ENCODE data around the gene TMC5. TPM values are rescaled to one million over a fixed set of nuclear protein-coding genes. Genes with fewer than 3 reads are reported as not detected.

TMC5 gene
- total RNA-seq, 1 experiment from 2014 or later, result 15.7 TPM

DNA sequence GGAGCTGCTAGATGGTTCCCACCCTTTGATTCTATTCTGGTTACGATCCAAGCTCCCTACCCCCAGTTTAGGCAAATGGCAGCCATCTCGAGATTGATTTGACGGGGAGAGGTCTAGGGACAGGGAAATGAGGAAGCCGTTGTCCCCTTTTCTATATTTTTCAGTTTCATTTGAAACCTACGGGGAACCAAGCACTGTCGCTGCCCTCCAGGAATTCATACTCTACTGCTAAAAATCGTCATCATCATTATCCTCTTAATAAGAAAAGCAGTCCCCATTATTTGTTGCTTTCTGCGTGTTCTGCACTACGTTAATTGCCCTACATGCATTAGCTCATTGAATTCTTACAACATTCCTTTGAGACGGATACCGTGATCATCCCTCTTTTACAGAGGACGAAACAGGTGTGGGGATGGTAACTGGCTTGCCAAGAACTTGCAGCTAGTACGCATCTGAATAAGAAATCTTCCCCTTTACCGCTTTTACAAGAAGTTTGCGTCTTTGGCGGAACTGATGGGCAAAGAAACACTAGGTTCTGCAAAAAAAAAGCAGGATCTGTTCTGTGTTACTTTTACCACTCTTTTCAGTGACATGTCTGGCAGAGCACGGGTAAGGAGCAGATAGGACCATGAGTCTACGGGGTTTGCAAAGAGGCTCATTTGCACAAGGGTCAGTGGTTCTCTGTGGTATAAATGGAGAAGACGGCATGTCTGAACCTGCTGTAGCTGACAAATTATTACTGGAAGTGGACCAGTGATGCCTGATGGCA, 107.1 kb downstream of the TMC5 start:
- intact Hi-C loops (cut with micrococcal nuclease), result loop anchor here (5.0 kb wide), 1 partner anchor 107 kb away; the partner anchor contains the start of gene TMC5

DNA sequence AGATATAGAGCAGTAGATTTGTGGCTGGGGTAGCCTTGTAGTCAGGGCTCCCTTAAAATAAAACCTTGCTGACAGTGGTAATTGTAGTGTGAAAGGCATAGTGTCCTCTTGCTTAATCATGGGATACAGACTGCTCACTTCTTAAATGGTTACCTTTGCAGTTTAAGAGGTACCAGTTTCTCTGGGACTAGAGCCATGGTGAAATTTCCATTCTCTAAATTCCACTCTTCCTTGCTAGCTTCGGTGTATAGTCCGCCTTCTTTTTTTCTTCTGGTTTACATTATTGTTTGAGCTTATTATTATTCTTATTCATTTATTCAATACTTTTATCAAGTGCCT, 107.7 kb downstream of the TMC5 start:
- Histone ChIP-seq H3K36me3 (ENCODE audit: control insufficient read depth in 1 of 2, insufficient read depth in 2 of 2, low read length in 2 of 2) (peaks cover 6 to 14% of the 10 kb centered on the region in 2 experiments), H3K4me2 (ENCODE audit: low read length) (peak overlapping the region; percentile 85), H3K9ac (ENCODE audit: low read length) (no peak overlapping the region), H3K27ac (ENCODE audit: low read depth, low read length) (no peak overlapping the region), H4K20me1 (ENCODE audit: insufficient read depth) (no peaks in the 10 kb centered on the region), H3K4me3 (replicated peaks in 1 of 2; ENCODE audit: low read depth in 1 of 2, low read length in 2 of 2) (peak overlapping the region in 1 of 2 experiments; percentile 94; a peak in 1 of 4 replicates), H2AFZ (ENCODE audit: low read depth, low read length, poor library complexity, severe bottlenecking) (no peak overlapping the region), H3K79me2 (ENCODE audit: insufficient read depth, low read length) (peaks cover 49% of the 10 kb centered on the region), H3K9me2 (ENCODE audit: insufficient read depth) (no peaks in the 10 kb centered on the region), H3K4me1 (ENCODE audit: control insufficient read depth in 1 of 2, insufficient read depth in 2 of 2, low read length in 2 of 2) (peaks cover 12 to 35% of the 10 kb centered on the region in 2 experiments), H3K9me3 (ENCODE audit: control insufficient read depth in 1 of 2, insufficient read depth in 1 of 2, low read depth in 1 of 2, low read length in 2 of 2) (no peaks in the 10 kb centered on the region), H3K27me3 (ENCODE audit: insufficient read depth, low read length) (no peaks in the 10 kb centered on the region)
- RAD21 ChIA-PET (ENCODE audit: low non-redundant PET in 1 of 2, low total read pairs in 2 of 2, uncharacterized antibody in 2 of 2, unreplicated experiment in 2 of 2), result no interaction called here
- CTCF ChIA-PET, result no interaction called here
- intact Hi-C loops (cut with micrococcal nuclease), result no loop called here
- ATAC-seq (no peak), DNase-seq (ENCODE audit: low read depth, low spot score) (no peak)
- no TSS peak for BruUV-seq (replicated peaks)
- POLR2A ChIA-PET, result interaction anchor here (1.1 kb wide), 1 partner anchor 31 kb away, joined by 5 read pairs; the partner anchor contains the start of gene VPS35L
- TF ChIP-seq EZH2 (IDR thresholded peaks at IDR 0.05) (no peak), FOSL1 (IDR thresholded peaks at IDR 0.05; ENCODE audit: low read depth) (no peak), YY1 (IDR thresholded peaks at IDR 0.05; ENCODE audit: extremely low read depth, insufficient replicate concordance, low read depth, low read length) (no peak), ZNF274 (IDR thresholded peaks at IDR 0.05; ENCODE audit: low read depth, low read length) (no peak), CEBPB (IDR thresholded peaks at IDR 0.05; ENCODE audit: low read depth) (no peak), RAD21 (IDR thresholded peaks at IDR 0.05; ENCODE audit: low read depth) (no peak), SRF (IDR thresholded peaks at IDR 0.05; ENCODE audit: low read depth) (no peak), SP1 (IDR thresholded peaks at IDR 0.05; ENCODE audit: low read depth) (no peak), ELF1 (IDR thresholded peaks at IDR 0.05; ENCODE audit: borderline replicate concordance, low read depth) (no peak), POLR2AphosphoS5 (IDR thresholded peaks at IDR 0.05; ENCODE audit: low read depth, low read length) (no peak), CBX3 (IDR thresholded peaks at IDR 0.05; ENCODE audit: low read depth) (no peak)
- TF ChIP-seq, protein P1, sequence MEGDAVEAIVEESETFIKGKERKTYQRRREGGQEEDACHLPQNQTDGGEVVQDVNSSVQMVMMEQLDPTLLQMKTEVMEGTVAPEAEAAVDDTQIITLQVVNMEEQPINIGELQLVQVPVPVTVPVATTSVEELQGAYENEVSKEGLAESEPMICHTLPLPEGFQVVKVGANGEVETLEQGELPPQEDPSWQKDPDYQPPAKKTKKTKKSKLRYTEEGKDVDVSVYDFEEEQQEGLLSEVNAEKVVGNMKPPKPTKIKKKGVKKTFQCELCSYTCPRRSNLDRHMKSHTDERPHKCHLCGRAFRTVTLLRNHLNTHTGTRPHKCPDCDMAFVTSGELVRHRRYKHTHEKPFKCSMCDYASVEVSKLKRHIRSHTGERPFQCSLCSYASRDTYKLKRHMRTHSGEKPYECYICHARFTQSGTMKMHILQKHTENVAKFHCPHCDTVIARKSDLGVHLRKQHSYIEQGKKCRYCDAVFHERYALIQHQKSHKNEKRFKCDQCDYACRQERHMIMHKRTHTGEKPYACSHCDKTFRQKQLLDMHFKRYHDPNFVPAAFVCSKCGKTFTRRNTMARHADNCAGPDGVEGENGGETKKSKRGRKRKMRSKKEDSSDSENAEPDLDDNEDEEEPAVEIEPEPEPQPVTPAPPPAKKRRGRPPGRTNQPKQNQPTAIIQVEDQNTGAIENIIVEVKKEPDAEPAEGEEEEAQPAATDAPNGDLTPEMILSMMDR (IDR thresholded peaks at IDR 0.05 in 2 of 3, conservative IDR thresholded peaks at IDR 0.05 in 1 of 3; ENCODE audit: borderline replicate concordance in 1 of 3, insufficient read depth in 1 of 3, low read depth in 2 of 3, low read length in 2 of 3), result no peak
- TF ChIP-seq, protein P2, sequence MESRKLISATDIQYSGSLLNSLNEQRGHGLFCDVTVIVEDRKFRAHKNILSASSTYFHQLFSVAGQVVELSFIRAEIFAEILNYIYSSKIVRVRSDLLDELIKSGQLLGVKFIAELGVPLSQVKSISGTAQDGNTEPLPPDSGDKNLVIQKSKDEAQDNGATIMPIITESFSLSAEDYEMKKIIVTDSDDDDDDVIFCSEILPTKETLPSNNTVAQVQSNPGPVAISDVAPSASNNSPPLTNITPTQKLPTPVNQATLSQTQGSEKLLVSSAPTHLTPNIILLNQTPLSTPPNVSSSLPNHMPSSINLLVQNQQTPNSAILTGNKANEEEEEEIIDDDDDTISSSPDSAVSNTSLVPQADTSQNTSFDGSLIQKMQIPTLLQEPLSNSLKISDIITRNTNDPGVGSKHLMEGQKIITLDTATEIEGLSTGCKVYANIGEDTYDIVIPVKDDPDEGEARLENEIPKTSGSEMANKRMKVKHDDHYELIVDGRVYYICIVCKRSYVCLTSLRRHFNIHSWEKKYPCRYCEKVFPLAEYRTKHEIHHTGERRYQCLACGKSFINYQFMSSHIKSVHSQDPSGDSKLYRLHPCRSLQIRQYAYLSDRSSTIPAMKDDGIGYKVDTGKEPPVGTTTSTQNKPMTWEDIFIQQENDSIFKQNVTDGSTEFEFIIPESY (IDR thresholded peaks at IDR 0.05; ENCODE audit: extremely low read depth, insufficient replicate concordance, low read length), result no peak

More for the DNA sequence above, 107.1 kb downstream of the TMC5 start:
- no peak overlapping the region for H2AFZ ChIP-seq (ENCODE audit: low read depth, low read length, poor library complexity, severe bottlenecking)
- H3K9ac ChIP-seq (ENCODE audit: low read length), result peak overlapping the region; percentile 86
- peaks cover 55% of the 10 kb centered on the region for H3K79me2 ChIP-seq (ENCODE audit: insufficient read depth, low read length)
- ATAC-seq (no peak), DNase-seq (ENCODE audit: low read depth, low spot score) (no peak)
- no peaks in the 10 kb centered on the region for H3K9me3 ChIP-seq (ENCODE audit: control insufficient read depth in 1 of 2, insufficient read depth in 1 of 2, low read depth in 1 of 2, low read length in 2 of 2)
- H3K4me3 ChIP-seq (replicated peaks in 1 of 2; ENCODE audit: low read depth in 1 of 2, low read length in 2 of 2), result peak overlapping the region; percentile 87 to 94
- peak overlapping the region; percentile 85 for H3K4me2 ChIP-seq (ENCODE audit: low read length)
- H3K27ac ChIP-seq (ENCODE audit: low read depth, low read length), result peak overlapping the region; percentile 49
- H3K9me2 ChIP-seq (ENCODE audit: insufficient read depth), result no peaks in the 10 kb centered on the region
- H3K4me1 ChIP-seq (ENCODE audit: control insufficient read depth in 1 of 2, insufficient read depth in 2 of 2, low read length in 2 of 2), result peaks cover 17 to 40% of the 10 kb centered on the region in 2 experiments
- H3K36me3 ChIP-seq (ENCODE audit: control insufficient read depth in 1 of 2, insufficient read depth in 2 of 2, low read length in 2 of 2), result peaks cover 6 to 14% of the 10 kb centered on the region in 2 experiments
- RAD21 ChIA-PET (ENCODE audit: low non-redundant PET in 1 of 2, low total read pairs in 2 of 2, uncharacterized antibody in 2 of 2, unreplicated experiment in 2 of 2), result no interaction called here
- POLR2A ChIA-PET, result interaction anchor here (1.1 kb wide), 1 partner anchor 31 kb away, joined by 5 read pairs; the partner anchor contains the start of gene VPS35L
- H4K20me1 ChIP-seq (ENCODE audit: insufficient read depth), result no peaks in the 10 kb centered on the region
- CTCF ChIA-PET, result interaction anchor here (1.4 kb wide), 1 partner anchor 22 kb away, joined by 3 read pairs; no protein-coding TSS in a partner anchor
- H3K27me3 ChIP-seq (ENCODE audit: insufficient read depth, low read length), result no peaks in the 10 kb centered on the region
- BruUV-seq (replicated peaks), result no TSS peak
- TF ChIP-seq POLR2A (IDR thresholded peaks at IDR 0.05; ENCODE audit: borderline replicate concordance, extremely low read depth, insufficient read depth, insufficient read length), result no peak
